ENCODE results near the gene CCDC12. TPM values are rescaled to one million over a fixed set of nuclear protein-coding genes. Genes with fewer than 3 reads are reported as not detected.

CCDC12 gene
- total RNA-seq, 1 experiment from 2014 or later = 44.2 TPM

- H3K4me3 ChIP-seq (ENCODE audit: low read length) = no peak overlapping the region
- peaks cover 9% of the 10 kb centered on the region for H3K4me1 ChIP-seq (ENCODE audit: insufficient read depth, low read length)
- H3F3A ChIP-seq (ENCODE audit: low read length, unreplicated experiment) = no peaks in the 10 kb centered on the region
- no peaks in the 10 kb centered on the region for H3K9me3 ChIP-seq (ENCODE audit: low read length)
- H3K4me2 ChIP-seq (ENCODE audit: low read length) = no peak overlapping the region
- DNase-seq (no peak), ATAC-seq (no peak)
- H3K9ac ChIP-seq (ENCODE audit: low read length) = no peak overlapping the region
- no peaks in the 10 kb centered on the region for H4K20me1 ChIP-seq (ENCODE audit: low read length)
- no peaks in the 10 kb centered on the region for H3K79me2 ChIP-seq (ENCODE audit: low read length)
- intact Hi-C loops (cut with micrococcal nuclease) = no loop called here
- TF ChIP-seq EZH2 (IDR thresholded peaks at IDR 0.05; ENCODE audit: low read length, unreplicated experiment) (no peak), EZH2phosphoT487 (IDR thresholded peaks at IDR 0.05; ENCODE audit: borderline replicate concordance, low read length) (no peak)
- TF ChIP-seq, protein P1, sequence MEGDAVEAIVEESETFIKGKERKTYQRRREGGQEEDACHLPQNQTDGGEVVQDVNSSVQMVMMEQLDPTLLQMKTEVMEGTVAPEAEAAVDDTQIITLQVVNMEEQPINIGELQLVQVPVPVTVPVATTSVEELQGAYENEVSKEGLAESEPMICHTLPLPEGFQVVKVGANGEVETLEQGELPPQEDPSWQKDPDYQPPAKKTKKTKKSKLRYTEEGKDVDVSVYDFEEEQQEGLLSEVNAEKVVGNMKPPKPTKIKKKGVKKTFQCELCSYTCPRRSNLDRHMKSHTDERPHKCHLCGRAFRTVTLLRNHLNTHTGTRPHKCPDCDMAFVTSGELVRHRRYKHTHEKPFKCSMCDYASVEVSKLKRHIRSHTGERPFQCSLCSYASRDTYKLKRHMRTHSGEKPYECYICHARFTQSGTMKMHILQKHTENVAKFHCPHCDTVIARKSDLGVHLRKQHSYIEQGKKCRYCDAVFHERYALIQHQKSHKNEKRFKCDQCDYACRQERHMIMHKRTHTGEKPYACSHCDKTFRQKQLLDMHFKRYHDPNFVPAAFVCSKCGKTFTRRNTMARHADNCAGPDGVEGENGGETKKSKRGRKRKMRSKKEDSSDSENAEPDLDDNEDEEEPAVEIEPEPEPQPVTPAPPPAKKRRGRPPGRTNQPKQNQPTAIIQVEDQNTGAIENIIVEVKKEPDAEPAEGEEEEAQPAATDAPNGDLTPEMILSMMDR (conservative IDR thresholded peaks at IDR 0.05; ENCODE audit: low read depth, low read length) = no peak
- H3K27me3 ChIP-seq (ENCODE audit: low read length) = no peaks in the 10 kb centered on the region
- no peaks in the 10 kb centered on the region for H3K9me2 ChIP-seq (replicated peaks; ENCODE audit: low read length)
- ChIA-PET POLR2A (ENCODE audit: unreplicated experiment) (no interaction called here), CTCF (no interaction called here)
- no TSS peak for BruUV-seq (replicated peaks)
- H2AFZ ChIP-seq (ENCODE audit: low read length) = no peak overlapping the region
- H3K27ac ChIP-seq (ENCODE audit: low read length) = no peak overlapping the region
- H3K36me3 ChIP-seq (ENCODE audit: low read depth, low read length) = no peaks in the 10 kb centered on the region
These were observed 69.3 kb downstream of the CCDC12 start for GRCh38 chr3:46907271-46907670.

DNA sequence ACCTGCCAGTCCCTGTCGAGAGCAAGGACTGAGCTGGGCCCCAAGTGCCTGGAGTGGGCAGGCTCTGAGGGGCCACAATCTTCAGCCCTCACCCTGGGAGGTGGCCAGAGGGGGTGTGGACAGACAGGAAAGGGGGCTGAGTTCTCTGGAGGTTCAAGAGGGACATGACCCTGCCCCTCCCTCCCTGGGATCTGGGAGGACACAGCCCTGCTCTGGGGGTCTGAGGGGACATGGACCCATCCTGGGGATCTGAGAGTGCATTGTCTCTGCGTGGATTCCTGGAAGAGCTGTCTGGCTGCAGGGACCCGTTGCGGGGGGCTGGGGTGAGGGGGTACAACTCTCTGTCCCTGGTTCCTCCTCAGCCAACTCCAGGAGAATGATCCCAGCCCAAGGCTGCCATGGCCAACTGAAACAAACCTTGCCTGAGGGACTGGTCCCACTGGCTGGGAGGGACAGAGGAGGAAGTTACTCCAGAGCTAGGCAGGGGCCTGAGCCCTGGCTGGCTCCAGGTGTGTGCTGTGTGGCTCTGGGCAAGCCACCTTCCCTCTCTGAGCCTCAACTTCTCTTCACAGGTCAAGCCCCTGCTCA, 70.0 kb downstream of the CCDC12 start:
- Histone ChIP-seq H3K4me2 (ENCODE audit: low read length) (no peak overlapping the region), H4K20me1 (ENCODE audit: low read length) (no peaks in the 10 kb centered on the region), H3K27me3 (ENCODE audit: low read length) (no peaks in the 10 kb centered on the region), H3K27ac (ENCODE audit: low read length) (no peak overlapping the region), H3F3A (ENCODE audit: low read length, unreplicated experiment) (no peaks in the 10 kb centered on the region), H3K9me2 (replicated peaks; ENCODE audit: low read length) (no peaks in the 10 kb centered on the region), H2AFZ (ENCODE audit: low read length) (no peak overlapping the region), H3K36me3 (ENCODE audit: low read depth, low read length) (no peaks in the 10 kb centered on the region), H3K4me1 (ENCODE audit: insufficient read depth, low read length) (peaks cover 9% of the 10 kb centered on the region), H3K9me3 (ENCODE audit: low read length) (no peaks in the 10 kb centered on the region), H3K9ac (ENCODE audit: low read length) (no peak overlapping the region), H3K4me3 (ENCODE audit: low read length) (no peak overlapping the region), H3K79me2 (ENCODE audit: low read length) (no peaks in the 10 kb centered on the region)
- TF ChIP-seq, protein P1 (conservative IDR thresholded peaks at IDR 0.05; ENCODE audit: low read depth, low read length) = no peak
- TF ChIP-seq EZH2phosphoT487 (IDR thresholded peaks at IDR 0.05; ENCODE audit: borderline replicate concordance, low read length) = no peak
- TF ChIP-seq EZH2 (IDR thresholded peaks at IDR 0.05; ENCODE audit: low read length, unreplicated experiment) = no peak
- CTCF ChIA-PET = no interaction called here
- intact Hi-C loops (cut with micrococcal nuclease) = no loop called here
- POLR2A ChIA-PET (ENCODE audit: unreplicated experiment) = no interaction called here
- no peak for DNase-seq
- ATAC-seq = no peak
- BruUV-seq (replicated peaks) = no TSS peak

DNA sequence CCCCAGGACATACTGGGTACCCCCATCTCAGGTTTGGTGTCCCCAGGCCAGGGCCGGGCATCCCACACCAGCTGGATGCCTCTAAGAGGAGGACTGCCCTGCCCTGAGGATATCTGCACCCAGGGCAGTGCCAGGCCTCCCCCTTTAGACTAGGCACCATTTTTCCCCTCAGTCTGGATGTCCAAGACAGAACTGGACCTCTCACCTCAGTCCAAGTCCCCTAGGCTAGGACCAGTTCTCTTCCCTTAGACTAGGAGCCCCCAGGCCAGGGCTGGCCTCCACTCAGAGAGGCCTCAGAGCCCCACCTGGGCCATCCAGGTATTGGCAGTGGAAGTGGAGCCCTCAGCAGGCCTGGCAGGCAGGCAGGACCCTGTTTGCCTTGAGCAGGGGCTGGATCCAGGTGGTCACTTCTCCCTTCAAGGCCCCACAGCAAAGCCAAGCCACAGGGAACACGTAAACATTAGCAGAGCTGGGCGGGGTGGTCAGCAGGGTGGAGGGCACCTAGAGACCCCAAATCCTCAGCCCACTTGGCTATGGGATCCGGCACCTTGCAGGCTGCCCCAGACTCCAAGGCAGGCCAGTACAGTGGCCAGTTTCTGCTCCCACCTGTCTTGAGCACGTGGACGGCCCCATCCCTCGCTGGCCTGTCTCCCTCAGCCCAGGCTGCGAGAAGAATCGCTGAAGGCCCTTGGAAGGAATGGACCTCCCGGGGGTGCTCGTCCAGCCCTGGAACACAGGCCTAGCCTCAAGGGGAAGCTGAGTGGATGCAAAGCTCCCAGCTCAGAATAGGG, 70.7 kb downstream of the CCDC12 start:
- Histone ChIP-seq H3K27ac (ENCODE audit: low read length) (no peak overlapping the region), H3K27me3 (ENCODE audit: low read length) (no peaks in the 10 kb centered on the region), H3K9me2 (replicated peaks; ENCODE audit: low read length) (no peaks in the 10 kb centered on the region), H4K20me1 (ENCODE audit: low read length) (no peaks in the 10 kb centered on the region), H3K9me3 (ENCODE audit: low read length) (no peaks in the 10 kb centered on the region), H2AFZ (ENCODE audit: low read length) (no peak overlapping the region), H3K4me3 (ENCODE audit: low read length) (no peak overlapping the region), H3K9ac (ENCODE audit: low read length) (no peak overlapping the region), H3K4me1 (ENCODE audit: insufficient read depth, low read length) (peaks cover 9% of the 10 kb centered on the region), H3K79me2 (ENCODE audit: low read length) (no peaks in the 10 kb centered on the region), H3K36me3 (ENCODE audit: low read depth, low read length) (no peaks in the 10 kb centered on the region), H3K4me2 (ENCODE audit: low read length) (no peak overlapping the region), H3F3A (ENCODE audit: low read length, unreplicated experiment) (no peaks in the 10 kb centered on the region)
- POLR2A ChIA-PET (ENCODE audit: unreplicated experiment) = no interaction called here
- TF ChIP-seq EZH2phosphoT487 (IDR thresholded peaks at IDR 0.05; ENCODE audit: borderline replicate concordance, low read length) (no peak), EZH2 (IDR thresholded peaks at IDR 0.05; ENCODE audit: low read length, unreplicated experiment) (no peak)
- TF ChIP-seq, protein P1 (conservative IDR thresholded peaks at IDR 0.05; ENCODE audit: low read depth, low read length) = no peak
- no TSS peak for BruUV-seq (replicated peaks)
- ATAC-seq = no peak
- DNase-seq = no peak
- intact Hi-C loops (cut with micrococcal nuclease) = no loop called here
- CTCF ChIA-PET = no interaction called here
